GM15510 (cell line): ENCODE data around the gene PER3.

Source experiments
- POLR2A ChIP-seq: IDR thresholded peaks from 3 replicates; pipeline ENCODE4 v1.6.1; 2011; ENCODE audit warnings: borderline replicate concordance; ENCODE audit not compliant: insufficient read length; ENCODE audit errors: extremely low read depth

The PER3 gene

GRCh38 chr1:7852804-7853683 lies 69.0 kb downstream of the PER3 start, which contains the start of gene UTS2:
Gene UTS2 (minus strand): TSS chr1:7853065. CDS start chr1:7853003, 62 bp downstream.
- no peak for TF ChIP-seq POLR2A

DNA sequence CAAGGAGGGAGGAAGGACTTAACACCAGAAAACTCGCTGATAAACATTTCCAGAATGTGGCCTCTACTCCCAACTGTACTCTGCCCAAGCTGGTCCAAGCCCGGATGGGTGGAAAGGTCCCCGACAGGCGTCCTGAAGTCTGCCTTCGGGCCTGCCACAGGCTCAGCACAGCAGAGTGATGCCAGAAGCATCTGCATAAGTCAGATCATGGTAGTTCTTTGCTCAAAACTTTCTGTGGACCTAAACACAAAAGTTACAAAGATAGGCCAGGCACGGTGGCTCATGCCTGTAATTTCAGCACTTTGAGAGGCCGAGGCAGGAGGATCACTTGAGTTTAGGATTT lies 69.6 kb downstream of the PER3 start:
- no peak for TF ChIP-seq POLR2A

GRCh38 chr1:7856345-7856744 lies 72.3 kb downstream of the PER3 start:
- no peak for TF ChIP-seq POLR2A

- TF ChIP-seq POLR2A, result no peak
Observed at GRCh38 chr1:7857000-7857399, 72.9 kb downstream of the PER3 start.

DNA sequence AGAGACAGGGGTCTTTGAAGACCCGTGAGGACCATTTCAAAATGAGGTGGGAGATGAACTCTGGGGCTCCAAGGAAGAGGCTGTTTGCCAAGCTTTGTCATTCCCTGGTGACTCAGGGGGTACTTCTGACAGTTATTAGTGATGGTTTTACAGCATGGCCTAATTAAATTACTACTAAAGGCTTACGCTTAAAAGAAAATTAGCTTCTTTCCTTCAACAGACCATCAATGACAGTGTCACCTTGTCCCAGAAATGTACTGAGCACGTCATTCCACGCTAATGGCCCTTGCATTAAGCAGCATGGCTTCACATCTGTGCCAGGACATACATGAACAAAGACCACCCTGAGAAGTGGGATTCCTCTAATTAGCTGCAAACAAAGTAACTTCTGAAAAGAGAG lies 73.9 kb downstream of the PER3 start:
- no peak for TF ChIP-seq POLR2A

- TF ChIP-seq POLR2A, result no peak
Observed at GRCh38 chr1:7859406-7859805, 75.3 kb downstream of the PER3 start.

DNA sequence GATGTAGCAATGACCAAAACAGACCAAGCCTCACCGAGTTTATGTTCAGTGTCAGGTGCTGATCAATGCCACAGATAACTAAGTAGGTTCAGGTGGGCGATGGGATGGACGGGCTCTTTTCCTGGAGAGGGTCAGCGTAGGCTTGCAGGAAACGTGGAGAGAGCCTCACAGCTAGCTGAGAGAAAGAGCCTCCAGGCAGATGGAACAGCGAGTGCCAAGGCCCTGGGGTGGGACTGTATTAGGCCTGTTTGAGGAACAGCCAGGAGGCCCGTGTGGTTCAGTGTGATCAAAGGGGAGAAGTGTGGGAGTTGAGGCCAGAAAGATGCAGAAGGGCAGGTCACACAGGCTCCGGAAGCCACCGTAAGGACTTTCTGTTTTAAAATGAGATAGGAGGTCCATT lies 76.0 kb downstream of the PER3 start:
- TF ChIP-seq POLR2A, result no peak

DNA sequence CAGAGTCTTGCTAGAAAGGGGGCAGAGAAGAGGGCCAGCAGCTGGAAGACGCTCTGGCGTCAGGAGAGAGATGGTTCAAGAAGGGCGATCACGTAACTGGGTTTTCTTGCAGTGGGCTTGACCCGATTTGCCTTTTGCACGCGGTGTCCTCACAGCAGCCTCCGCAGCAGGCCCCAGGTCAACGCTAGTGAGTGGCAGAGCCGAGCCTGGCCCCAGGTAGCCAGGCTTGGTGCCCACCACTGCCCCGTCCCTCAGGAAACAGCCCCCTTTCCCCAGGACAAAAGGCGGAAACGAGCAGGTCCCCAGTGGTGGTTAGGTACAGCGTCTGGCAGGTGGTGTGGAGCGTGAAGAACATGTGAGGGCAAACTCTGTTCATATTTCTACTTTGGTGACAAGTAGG lies 77.4 kb downstream of the PER3 start:
- no peak for TF ChIP-seq POLR2A

DNA sequence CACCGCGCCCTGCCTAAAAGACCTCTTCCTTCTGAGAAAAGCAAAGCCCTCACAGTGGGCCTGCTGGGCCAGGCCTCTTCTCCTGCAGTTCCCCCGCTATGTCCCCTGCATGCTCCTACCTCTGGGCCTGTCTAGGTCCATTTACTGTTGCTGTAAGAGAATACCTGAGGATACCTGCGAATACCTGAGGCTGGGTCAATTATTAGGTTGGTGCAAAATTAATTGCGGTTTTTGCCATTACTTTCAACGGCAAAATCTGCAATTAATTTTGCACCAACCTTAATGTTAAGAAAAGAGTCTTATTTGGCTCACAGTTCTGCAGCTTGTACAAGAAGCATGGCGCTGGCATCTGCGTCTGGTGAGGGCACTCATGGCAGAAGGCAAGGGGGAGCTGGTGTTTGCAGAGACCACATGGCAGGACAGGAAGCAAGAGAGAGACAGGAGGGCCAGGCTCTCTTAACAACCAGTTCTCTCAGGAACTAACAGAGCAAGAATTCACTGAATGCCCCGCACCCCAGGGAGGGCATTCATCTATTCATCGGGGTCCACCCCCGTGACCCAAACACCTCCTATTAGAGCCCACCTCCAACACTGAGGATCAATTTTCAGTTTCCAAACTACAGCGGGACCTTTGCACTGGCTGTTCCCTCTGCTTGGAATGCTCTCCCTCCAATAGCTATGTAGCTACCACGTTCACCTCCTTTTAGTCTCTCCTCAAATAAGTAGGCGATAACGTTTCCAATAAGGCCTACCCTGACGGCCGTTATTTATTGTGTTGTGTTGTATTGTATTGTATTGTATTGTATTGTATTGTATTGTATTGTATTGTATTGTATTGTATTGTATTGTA lies 78.3 kb downstream of the PER3 start:
- no peak for TF ChIP-seq POLR2A

- TF ChIP-seq POLR2A, result no peak
Observed at GRCh38 chr1:7863756-7864328, 79.8 kb downstream of the PER3 start.

GRCh38 chr1:7865978-7866377 lies 81.9 kb downstream of the PER3 start:
- no peak for TF ChIP-seq POLR2A

DNA sequence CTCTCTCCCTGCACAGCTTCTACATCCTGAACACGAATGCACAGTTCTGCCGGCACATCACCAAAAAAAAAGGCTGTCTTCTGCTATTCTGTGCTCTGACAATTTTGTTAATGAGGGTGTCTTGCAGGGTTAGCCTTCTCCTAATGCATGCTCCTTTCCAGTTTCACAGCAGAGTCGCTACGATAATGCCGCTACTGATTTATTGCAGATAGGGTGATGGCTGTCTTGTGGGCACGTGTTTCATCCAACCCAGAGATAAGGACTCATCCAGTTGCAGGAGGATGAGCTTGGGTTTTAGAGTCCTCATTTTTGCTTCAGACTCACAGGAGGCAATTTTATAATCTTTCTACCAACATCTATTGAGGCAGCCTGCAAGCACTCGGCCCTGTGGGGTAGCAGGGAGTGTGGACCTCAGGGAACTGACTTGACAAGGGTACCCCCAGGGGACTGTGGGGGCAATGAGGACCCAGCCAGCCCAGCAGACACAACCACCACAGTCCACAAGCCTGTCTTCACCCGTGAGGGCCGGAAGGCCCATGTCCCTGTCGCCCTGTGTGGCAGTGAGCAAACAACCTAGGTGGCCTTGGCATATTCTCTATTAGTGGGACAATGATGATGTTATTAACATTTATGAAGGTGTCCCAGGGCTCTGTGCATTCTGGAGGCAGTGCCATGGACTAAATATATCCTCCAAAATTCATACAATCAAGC lies 84.1 kb downstream of the PER3 start:
- TF ChIP-seq POLR2A, result no peak

GRCh38 chr1:7869136-7869920 lies 85.2 kb downstream of the PER3 start:
- TF ChIP-seq POLR2A, result no peak

GRCh38 chr1:7871136-7871535 lies 87.0 kb downstream of the PER3 start:
- TF ChIP-seq POLR2A, result no peak
